Measurements from ENCODE around the gene TBCA.
A peak's percentile ranks its signal among the peaks of the same experiment; 100 is the strongest.

Gene TBCA, protein sequence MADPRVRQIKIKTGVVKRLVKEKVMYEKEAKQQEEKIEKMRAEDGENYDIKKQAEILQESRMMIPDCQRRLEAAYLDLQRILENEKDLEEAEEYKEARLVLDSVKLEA

DNA sequence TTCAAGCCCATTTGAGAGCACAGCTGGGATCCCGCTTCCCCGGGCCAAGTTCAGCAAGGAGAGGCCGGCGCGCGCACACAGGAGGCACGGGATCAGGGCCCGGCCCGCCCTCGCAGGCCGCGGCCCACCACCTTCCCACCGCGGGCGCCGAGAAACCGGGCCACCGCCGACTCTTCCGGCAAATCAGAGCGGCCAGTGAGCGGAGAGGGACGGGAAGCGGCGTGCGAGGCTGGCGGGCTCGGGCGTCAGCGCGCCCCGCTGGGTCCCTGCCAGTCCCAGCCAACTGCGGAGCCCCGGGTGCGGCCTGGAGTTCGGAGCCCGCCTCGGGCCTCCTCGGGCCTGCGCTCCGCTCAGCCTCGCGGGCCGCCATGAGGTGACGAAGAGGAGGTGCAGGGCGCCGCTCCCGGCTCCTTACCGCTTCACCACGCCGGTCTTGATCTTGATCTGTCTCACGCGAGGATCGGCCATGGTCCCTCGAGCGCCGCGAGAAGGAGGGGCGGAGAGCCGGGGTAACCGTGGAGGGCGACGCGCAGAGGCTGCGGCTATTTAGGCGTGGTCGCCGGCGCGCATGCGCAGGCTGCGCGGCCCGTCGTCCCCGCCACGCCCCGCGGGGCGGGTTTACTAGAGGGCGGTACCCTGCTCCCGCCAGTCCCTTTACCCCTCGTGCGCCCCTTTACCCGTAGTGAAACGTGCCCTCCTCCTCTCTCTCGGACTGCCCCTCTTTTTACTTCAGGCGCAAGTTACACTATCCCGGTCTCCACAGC is at the start of gene TBCA:
Gene TBCA (minus strand): TSS at position 550 of the 764 bp plus-strand sequence. CDS start 82 bp downstream, at position 468.
- Mint-ChIP-seq H3K4me1 (peaks cover 40% of the 10 kb centered on the region), H3K36me3 (ENCODE audit: low read depth) (peaks cover 25% of the 10 kb centered on the region), H3K27me3 (ENCODE audit: low read depth) (no peaks in the 10 kb centered on the region), H3K27ac (peak within 1 kb of the TSS; percentile 81 to 99 (median 98)), H3K9me3 (peaks cover 5% of the 10 kb centered on the region), H3K4me3 (peak within 1 kb of the TSS; percentile 84 to 97 (median 96))
- TF ChIP-seq, protein P1, sequence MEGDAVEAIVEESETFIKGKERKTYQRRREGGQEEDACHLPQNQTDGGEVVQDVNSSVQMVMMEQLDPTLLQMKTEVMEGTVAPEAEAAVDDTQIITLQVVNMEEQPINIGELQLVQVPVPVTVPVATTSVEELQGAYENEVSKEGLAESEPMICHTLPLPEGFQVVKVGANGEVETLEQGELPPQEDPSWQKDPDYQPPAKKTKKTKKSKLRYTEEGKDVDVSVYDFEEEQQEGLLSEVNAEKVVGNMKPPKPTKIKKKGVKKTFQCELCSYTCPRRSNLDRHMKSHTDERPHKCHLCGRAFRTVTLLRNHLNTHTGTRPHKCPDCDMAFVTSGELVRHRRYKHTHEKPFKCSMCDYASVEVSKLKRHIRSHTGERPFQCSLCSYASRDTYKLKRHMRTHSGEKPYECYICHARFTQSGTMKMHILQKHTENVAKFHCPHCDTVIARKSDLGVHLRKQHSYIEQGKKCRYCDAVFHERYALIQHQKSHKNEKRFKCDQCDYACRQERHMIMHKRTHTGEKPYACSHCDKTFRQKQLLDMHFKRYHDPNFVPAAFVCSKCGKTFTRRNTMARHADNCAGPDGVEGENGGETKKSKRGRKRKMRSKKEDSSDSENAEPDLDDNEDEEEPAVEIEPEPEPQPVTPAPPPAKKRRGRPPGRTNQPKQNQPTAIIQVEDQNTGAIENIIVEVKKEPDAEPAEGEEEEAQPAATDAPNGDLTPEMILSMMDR (IDR thresholded peaks at IDR 0.05; ENCODE audit: unreplicated experiment in 3 of 3) = peak in 2 of 3 experiments; percentile 42 to 48

GRCh38 chr5:77824981-77825380 is 48.8 kb upstream of the TBCA start:
- Mint-ChIP-seq H3K9me3 (no peaks in the 10 kb centered on the region), H3K4me1 (peaks cover 6% of the 10 kb centered on the region), H3K4me3 (no peak overlapping the region), H3K36me3 (ENCODE audit: low read depth) (no peaks in the 10 kb centered on the region), H3K27ac (peak overlapping the region in 2 of 3 experiments; percentile 54 to 59), H3K27me3 (ENCODE audit: low read depth) (peaks cover 7% of the 10 kb centered on the region)
- TF ChIP-seq, protein P1 (IDR thresholded peaks at IDR 0.05; ENCODE audit: unreplicated experiment in 3 of 3) = no peak

GRCh38 chr5:77816686-77817085 is 40.5 kb upstream of the TBCA start:
- TF ChIP-seq, protein P1 (IDR thresholded peaks at IDR 0.05; ENCODE audit: unreplicated experiment in 3 of 3) = no peak
- Mint-ChIP-seq H3K4me1 (no peaks in the 10 kb centered on the region), H3K36me3 (ENCODE audit: low read depth) (no peaks in the 10 kb centered on the region), H3K9me3 (peaks cover 4% of the 10 kb centered on the region), H3K4me3 (no peak overlapping the region), H3K27me3 (ENCODE audit: low read depth) (peaks cover 7% of the 10 kb centered on the region), H3K27ac (no peak overlapping the region)

DNA sequence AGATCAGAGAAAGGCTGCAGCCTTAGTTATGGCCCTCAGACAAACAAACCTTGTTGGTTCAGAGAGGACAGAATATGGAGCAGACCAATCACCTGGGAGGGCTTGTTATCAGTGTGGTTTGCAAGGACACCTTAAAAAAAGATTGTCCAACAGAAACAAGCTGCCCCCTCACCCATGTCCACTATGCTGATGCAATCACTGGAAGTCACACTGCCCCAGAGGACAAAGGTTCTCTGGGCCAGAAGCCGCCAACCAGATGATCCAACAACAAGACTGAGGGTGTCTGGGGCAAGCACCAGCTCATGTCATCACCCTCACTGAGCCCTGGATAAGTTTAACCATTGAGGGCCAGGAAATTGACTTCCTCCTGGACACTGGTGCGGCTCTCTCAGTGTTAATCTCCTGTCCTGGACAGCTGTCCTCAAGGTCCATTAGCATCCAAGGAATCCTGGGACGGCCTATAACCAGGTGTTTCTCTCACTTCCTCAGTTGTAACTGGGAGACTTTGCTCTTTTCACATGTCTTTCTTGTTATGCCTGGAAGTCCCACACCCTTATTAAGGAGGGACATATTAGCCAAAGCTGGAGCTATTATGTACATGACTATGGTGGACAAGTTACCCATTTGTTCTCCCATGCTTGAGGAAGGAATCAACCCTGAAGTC is 36.9 kb upstream of the TBCA start:
- Mint-ChIP-seq H3K36me3 (ENCODE audit: low read depth) (no peaks in the 10 kb centered on the region), H3K9me3 (peaks cover 7% of the 10 kb centered on the region), H3K27me3 (ENCODE audit: low read depth) (peaks cover 6% of the 10 kb centered on the region), H3K4me1 (no peaks in the 10 kb centered on the region), H3K4me3 (no peak overlapping the region), H3K27ac (no peak overlapping the region)
- TF ChIP-seq, protein P1 (IDR thresholded peaks at IDR 0.05; ENCODE audit: unreplicated experiment in 3 of 3) = no peak

DNA sequence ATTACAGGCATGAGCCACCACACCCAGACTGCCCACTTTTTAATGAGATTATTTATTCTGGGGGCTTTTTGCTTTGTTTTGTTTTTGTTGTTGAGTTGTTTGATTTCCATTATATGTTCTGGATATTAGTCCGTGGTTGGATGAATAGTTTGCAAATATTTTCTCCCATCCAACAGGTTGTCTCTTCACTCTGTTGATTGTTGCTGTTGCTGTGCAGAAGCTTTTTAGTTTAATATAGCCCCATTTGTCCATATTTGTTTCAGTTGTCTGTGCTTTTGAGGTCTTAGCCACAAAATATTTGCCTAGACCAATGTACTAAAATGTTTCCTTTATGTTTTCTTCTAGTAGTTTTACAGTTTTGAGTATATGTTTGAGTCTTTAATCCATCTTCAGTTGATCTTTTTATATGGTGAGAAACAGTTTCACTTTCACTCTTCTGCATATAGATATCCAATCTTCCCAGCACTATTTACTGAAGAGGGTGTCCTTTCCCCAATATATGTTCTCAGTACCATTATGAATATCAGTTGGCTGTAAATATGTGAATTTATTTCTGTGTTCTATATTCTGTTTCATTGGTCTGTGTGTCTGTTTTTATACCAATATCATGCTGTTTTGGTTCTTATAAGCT is 30.2 kb upstream of the TBCA start:
- H3K27me3 Mint-ChIP-seq (ENCODE audit: low read depth) = peaks cover 6% of the 10 kb centered on the region
- no peak overlapping the region for H3K27ac Mint-ChIP-seq
- no peaks in the 10 kb centered on the region for H3K4me1 Mint-ChIP-seq
- H3K9me3 Mint-ChIP-seq = peaks cover 6% of the 10 kb centered on the region
- no peaks in the 10 kb centered on the region for H3K36me3 Mint-ChIP-seq (ENCODE audit: low read depth)
- H3K4me3 Mint-ChIP-seq = no peak overlapping the region
- TF ChIP-seq, protein P1 (IDR thresholded peaks at IDR 0.05; ENCODE audit: unreplicated experiment in 3 of 3) = no peak

Data from nephron (organoid).